Activated T-helper 17 cell treated with anti-CD3 and anti-CD28 coated beads, Interleukin-2, amount 50 U/mL, for 72 hours (primary cell): Measurements from ENCODE around the gene RAP2A. TPM values are rescaled to one million over a fixed set of nuclear protein-coding genes. Genes with fewer than 3 reads are reported as not detected.

ENCODE experiments used
- ATAC-seq: fragments of 150-1000 bp; cut with Tn5 transposase; replicated peaks from 2 replicates; pipeline ENCODE4 v1.10.0; 2021; ENCODE audit warnings: mild to moderate bottlenecking, moderate library complexity
- H3K27ac Mint-ChIP-seq: one replicate; pipeline ENCODE4 v1.8.0; 2022; ENCODE audit warnings: mixed read lengths
- H3K27me3 Mint-ChIP-seq: one replicate; pipeline ENCODE4 v1.8.0; 2022; ENCODE audit warnings: mixed read lengths
- H3K36me3 Mint-ChIP-seq: one replicate; pipeline ENCODE4 v1.8.0; 2022; ENCODE audit warnings: low read depth, mild to moderate bottlenecking, mixed read lengths
- H3K4me1 Mint-ChIP-seq: one replicate; pipeline ENCODE4 v1.8.0; 2022; ENCODE audit warnings: mixed read lengths
- H3K4me3 Mint-ChIP-seq: one replicate; pipeline ENCODE4 v1.8.0; 2022; ENCODE audit warnings: mild to moderate bottlenecking, mixed read lengths
- H3K9me3 Mint-ChIP-seq: one replicate; pipeline ENCODE4 v1.8.0; 2022; ENCODE audit warnings: mixed read lengths
- total RNA-seq, 2 donors: library from RNA; stranded (reverse); gene quantifications; one replicate each; pipeline ENCODE4 v1.2.3, GENCODE V29; 2022

RAP2A gene
- total RNA-seq, 2 donors from 2014 or later, result 15.5 to 23.6 TPM

DNA sequence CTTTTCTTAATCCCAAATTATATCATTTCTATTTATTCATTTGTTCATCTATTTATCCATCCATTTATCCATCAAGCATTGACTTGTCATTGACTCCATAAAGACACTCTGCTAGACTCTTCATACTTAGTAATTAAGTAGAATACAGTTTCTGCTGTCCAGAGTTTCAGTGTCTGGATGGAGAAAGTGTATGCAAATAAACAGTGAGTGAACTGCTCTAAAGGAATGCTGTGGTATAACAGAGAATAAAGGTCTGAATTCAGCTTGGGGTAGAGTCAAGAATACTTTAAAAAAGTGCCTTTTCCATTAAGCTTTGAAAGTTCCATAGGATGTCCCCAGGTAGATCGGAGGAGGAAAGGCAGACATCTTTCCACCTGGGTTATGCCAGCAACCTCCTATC, 51.4 kb downstream of the RAP2A start:
- Mint-ChIP-seq H3K9me3 (no peaks in the 10 kb centered on the region), H3K4me3 (no peak overlapping the region), H3K27ac (no peak overlapping the region), H3K27me3 (peaks cover 4% of the 10 kb centered on the region), H3K4me1 (no peaks in the 10 kb centered on the region), H3K36me3 (no peaks in the 10 kb centered on the region)
- ATAC-seq, result no peak

GRCh38 chr13:97490702-97491307, 56.8 kb downstream of the RAP2A start:
- ATAC-seq, result no peak
- Mint-ChIP-seq H3K4me1 (no peaks in the 10 kb centered on the region), H3K9me3 (peaks cover 5% of the 10 kb centered on the region), H3K27me3 (peaks cover 4% of the 10 kb centered on the region), H3K4me3 (no peak overlapping the region), H3K36me3 (no peaks in the 10 kb centered on the region), H3K27ac (no peak overlapping the region)

- Mint-ChIP-seq H3K4me1 (no peaks in the 10 kb centered on the region), H3K36me3 (no peaks in the 10 kb centered on the region), H3K9me3 (peaks cover 5% of the 10 kb centered on the region), H3K27ac (no peak overlapping the region), H3K4me3 (no peak overlapping the region), H3K27me3 (peaks cover under 1% of the 10 kb centered on the region)
- ATAC-seq, result no peak
These were observed 57.5 kb downstream of the RAP2A start for GRCh38 chr13:97491452-97491851.

DNA sequence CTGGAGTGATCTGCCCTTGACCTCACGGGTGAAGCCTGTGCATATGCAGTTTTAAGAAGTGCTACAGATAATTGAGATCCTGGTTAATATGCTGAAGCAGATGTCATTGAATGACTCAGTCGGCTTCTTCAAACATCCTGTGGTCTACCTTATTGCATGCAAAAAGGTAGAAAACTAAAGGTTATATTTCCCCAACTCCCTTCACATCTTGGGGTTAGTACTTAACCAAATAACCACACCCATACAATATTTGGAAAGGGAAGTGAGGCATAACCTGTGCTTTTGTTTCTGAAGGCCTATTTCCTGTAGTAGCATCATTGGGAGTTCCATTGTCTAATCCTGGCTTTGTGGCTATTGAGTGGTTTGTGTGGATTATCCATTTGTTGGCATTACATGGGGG, 58.3 kb downstream of the RAP2A start:
- Mint-ChIP-seq H3K27me3 (peaks cover 3% of the 10 kb centered on the region), H3K36me3 (no peaks in the 10 kb centered on the region), H3K4me1 (no peaks in the 10 kb centered on the region), H3K9me3 (peaks cover 5% of the 10 kb centered on the region), H3K27ac (no peak overlapping the region), H3K4me3 (no peak overlapping the region)
- no peak for ATAC-seq

- Mint-ChIP-seq H3K4me3 (no peak overlapping the region), H3K36me3 (no peaks in the 10 kb centered on the region), H3K4me1 (no peaks in the 10 kb centered on the region), H3K27me3 (peaks cover 9% of the 10 kb centered on the region), H3K27ac (no peak overlapping the region), H3K9me3 (peaks cover 5% of the 10 kb centered on the region)
- no peak for ATAC-seq
These were observed 58.9 kb downstream of the RAP2A start for GRCh38 chr13:97492684-97493371.

- Mint-ChIP-seq H3K27me3 (peaks cover 11% of the 10 kb centered on the region), H3K4me1 (no peaks in the 10 kb centered on the region), H3K27ac (no peak overlapping the region), H3K9me3 (peaks cover 5% of the 10 kb centered on the region), H3K36me3 (no peaks in the 10 kb centered on the region), H3K4me3 (no peak overlapping the region)
- no peak for ATAC-seq
These were observed 59.5 kb downstream of the RAP2A start for GRCh38 chr13:97493456-97493855.

DNA sequence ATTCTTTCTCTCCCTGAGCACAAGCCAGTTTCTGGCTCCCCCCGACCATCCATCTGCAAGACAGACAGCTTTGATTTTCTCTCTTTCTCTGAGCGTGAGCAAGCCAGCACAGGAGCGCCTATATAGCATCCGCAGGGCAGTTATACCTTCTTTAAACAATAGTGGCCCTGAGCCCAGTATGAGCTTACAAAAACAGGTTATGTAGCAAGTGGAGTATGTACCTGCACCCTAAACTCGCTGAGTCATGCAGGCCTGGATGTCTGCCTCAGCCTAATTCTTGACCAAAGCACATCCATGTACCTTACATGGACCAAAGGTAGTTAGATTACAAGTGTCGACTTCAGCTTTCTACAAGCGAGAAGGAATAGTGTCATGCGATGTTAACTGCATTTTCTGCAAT, 61.7 kb downstream of the RAP2A start:
- H3K9me3 Mint-ChIP-seq, result peaks cover 5% of the 10 kb centered on the region
- peaks cover 14% of the 10 kb centered on the region for H3K27me3 Mint-ChIP-seq
- no peaks in the 10 kb centered on the region for H3K36me3 Mint-ChIP-seq
- H3K4me3 Mint-ChIP-seq, result no peak overlapping the region
- H3K4me1 Mint-ChIP-seq, result no peaks in the 10 kb centered on the region
- no peak overlapping the region for H3K27ac Mint-ChIP-seq
- no peak for ATAC-seq

DNA sequence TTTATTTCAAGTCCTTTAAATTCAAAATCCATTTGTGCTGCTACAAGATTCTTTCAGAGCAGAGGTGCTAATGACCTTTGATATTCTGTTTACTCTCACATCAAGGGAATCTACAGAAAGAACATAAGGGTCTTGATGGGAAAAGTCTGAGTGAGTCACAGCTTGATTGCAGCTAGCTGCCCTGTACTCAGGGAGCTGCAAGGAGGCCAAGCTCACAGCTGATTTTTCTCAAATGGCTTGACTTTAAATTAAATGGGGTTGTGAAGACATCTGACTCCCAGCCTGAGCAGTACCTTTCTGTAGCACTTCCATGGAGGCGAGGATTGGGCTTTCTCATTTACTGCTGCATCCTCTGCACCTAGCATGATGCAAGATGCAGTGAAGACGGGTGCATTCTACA, 62.5 kb downstream of the RAP2A start:
- no peak overlapping the region for H3K27ac Mint-ChIP-seq
- H3K4me3 Mint-ChIP-seq, result no peak overlapping the region
- H3K36me3 Mint-ChIP-seq, result no peaks in the 10 kb centered on the region
- H3K27me3 Mint-ChIP-seq, result peaks cover 14% of the 10 kb centered on the region
- ATAC-seq, result no peak
- no peaks in the 10 kb centered on the region for H3K4me1 Mint-ChIP-seq
- no peaks in the 10 kb centered on the region for H3K9me3 Mint-ChIP-seq

DNA sequence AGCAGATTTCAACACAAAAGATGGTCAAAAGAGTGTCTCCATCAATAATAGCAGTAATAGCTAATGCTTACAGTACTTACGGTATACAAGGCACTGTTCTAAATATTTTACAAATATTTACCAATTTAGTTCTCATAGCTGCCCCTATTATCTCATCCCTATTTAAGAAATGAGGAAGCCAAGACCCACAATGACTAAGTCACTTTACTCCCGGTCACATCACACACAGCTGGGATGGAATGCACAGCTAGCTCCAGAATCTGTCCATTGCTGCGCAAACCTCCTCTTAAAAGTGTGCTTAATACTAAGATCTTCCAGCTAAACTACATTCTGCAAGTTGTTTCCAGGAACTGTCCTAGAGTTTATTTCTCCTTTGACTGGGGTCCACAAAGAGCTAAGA, 63.4 kb downstream of the RAP2A start:
- Mint-ChIP-seq H3K9me3 (no peaks in the 10 kb centered on the region), H3K4me1 (no peaks in the 10 kb centered on the region), H3K27me3 (peaks cover 17% of the 10 kb centered on the region), H3K4me3 (no peak overlapping the region), H3K27ac (no peak overlapping the region), H3K36me3 (no peaks in the 10 kb centered on the region)
- ATAC-seq, result no peak

DNA sequence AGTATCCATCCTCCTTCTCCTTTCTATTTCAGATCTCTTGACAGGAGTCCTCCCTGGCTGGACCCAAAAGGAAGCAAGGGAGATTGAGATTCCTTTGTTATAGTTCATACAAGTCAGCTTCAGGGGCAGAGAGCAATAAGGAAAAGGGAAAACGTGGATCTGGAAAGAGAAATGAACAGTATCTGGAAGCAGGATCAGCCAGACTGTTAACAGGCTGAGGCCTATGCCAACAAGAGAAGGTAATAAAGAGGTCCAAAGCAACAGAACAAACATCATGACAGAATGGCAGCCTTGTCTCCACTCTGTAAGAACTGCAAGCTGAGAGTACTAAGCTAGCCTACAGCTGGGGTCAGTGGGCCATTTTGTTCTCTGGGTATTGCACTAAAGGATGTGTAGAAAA, 64.5 kb downstream of the RAP2A start:
- Mint-ChIP-seq H3K4me1 (no peaks in the 10 kb centered on the region), H3K27me3 (peaks cover 23% of the 10 kb centered on the region), H3K9me3 (no peaks in the 10 kb centered on the region), H3K36me3 (no peaks in the 10 kb centered on the region), H3K4me3 (no peak overlapping the region), H3K27ac (no peak overlapping the region)
- ATAC-seq, result no peak

GRCh38 chr13:97499181-97499580, 65.2 kb downstream of the RAP2A start:
- no peak overlapping the region for H3K4me3 Mint-ChIP-seq
- no peak for ATAC-seq
- H3K9me3 Mint-ChIP-seq, result no peaks in the 10 kb centered on the region
- peaks cover 26% of the 10 kb centered on the region for H3K27me3 Mint-ChIP-seq
- H3K27ac Mint-ChIP-seq, result no peak overlapping the region
- H3K36me3 Mint-ChIP-seq, result no peaks in the 10 kb centered on the region
- no peaks in the 10 kb centered on the region for H3K4me1 Mint-ChIP-seq

GRCh38 chr13:97502181-97502580, 68.2 kb downstream of the RAP2A start:
- Mint-ChIP-seq H3K27me3 (peaks cover 30% of the 10 kb centered on the region), H3K36me3 (no peaks in the 10 kb centered on the region), H3K9me3 (no peaks in the 10 kb centered on the region), H3K27ac (no peak overlapping the region), H3K4me3 (no peak overlapping the region), H3K4me1 (no peaks in the 10 kb centered on the region)
- no peak for ATAC-seq

DNA sequence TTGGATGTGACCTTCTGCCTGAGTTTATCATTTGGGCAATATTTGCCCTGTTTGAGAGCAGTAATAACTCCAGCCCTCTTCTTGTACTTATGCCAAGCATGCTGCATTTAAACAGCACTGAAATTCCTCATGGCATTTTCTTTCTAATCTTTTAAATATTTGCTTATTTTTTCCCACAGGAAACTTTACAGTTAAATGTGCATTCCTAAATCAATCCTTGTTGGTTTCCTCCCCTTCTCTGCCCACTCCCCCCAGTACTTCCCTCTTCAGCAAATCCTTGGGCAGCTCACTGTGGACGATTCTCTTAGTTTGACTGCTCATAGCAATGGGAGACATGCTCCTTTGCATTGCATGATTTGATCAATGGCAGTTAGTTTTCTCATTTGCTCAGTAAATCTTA, 68.7 kb downstream of the RAP2A start:
- peaks cover 28% of the 10 kb centered on the region for H3K27me3 Mint-ChIP-seq
- H3K4me3 Mint-ChIP-seq, result no peak overlapping the region
- H3K36me3 Mint-ChIP-seq, result no peaks in the 10 kb centered on the region
- no peaks in the 10 kb centered on the region for H3K9me3 Mint-ChIP-seq
- no peaks in the 10 kb centered on the region for H3K4me1 Mint-ChIP-seq
- ATAC-seq, result no peak
- no peak overlapping the region for H3K27ac Mint-ChIP-seq

GRCh38 chr13:97505017-97505416, 71.0 kb downstream of the RAP2A start:
- H3K27ac Mint-ChIP-seq, result no peak overlapping the region
- peaks cover 22% of the 10 kb centered on the region for H3K27me3 Mint-ChIP-seq
- no peak for ATAC-seq

GRCh38 chr13:97506511-97506910, 72.5 kb downstream of the RAP2A start:
- Mint-ChIP-seq H3K27ac (no peak overlapping the region), H3K36me3 (no peaks in the 10 kb centered on the region), H3K27me3 (peaks cover 29% of the 10 kb centered on the region), H3K9me3 (no peaks in the 10 kb centered on the region), H3K4me1 (no peaks in the 10 kb centered on the region), H3K4me3 (no peak overlapping the region)
- no peak for ATAC-seq

More at GRCh38 chr13:97505017-97505416, 71.0 kb downstream of the RAP2A start:
- Mint-ChIP-seq H3K4me1 (no peaks in the 10 kb centered on the region), H3K9me3 (no peaks in the 10 kb centered on the region), H3K4me3 (no peak overlapping the region), H3K36me3 (no peaks in the 10 kb centered on the region)
